Ishikawa (cell line): ENCODE data around the gene PDSS2.

Experiments used
- CEBPB ChIP-seq: IDR thresholded peaks from 2 replicates; pipeline ENCODE4 v1.6.1; 2012
- CREB1 ChIP-seq: IDR thresholded peaks from 2 replicates; pipeline ENCODE4 v1.6.1; 2012; ENCODE audit warnings: low read depth
- EGR1 ChIP-seq: IDR thresholded peaks from 2 replicates; pipeline ENCODE4 v1.6.1; 2012
- EP300 ChIP-seq: IDR thresholded peaks from 2 replicates; pipeline ENCODE4 v1.6.1; 2012; ENCODE audit warnings: borderline replicate concordance
- FOXM1 ChIP-seq: IDR thresholded peaks from 2 replicates; pipeline ENCODE4 v1.6.1; 2012; ENCODE audit warnings: low read depth, borderline replicate concordance
- MAX ChIP-seq: IDR thresholded peaks from 2 replicates; pipeline ENCODE4 v1.6.1; 2012
- NFIC ChIP-seq: IDR thresholded peaks from 2 replicates; pipeline ENCODE4 v1.6.1; 2012
- RAD21 ChIP-seq: IDR thresholded peaks from 2 replicates; pipeline ENCODE4 v1.6.1; 2012; ENCODE audit warnings: low read depth
- REST ChIP-seq: IDR thresholded peaks from 2 replicates; pipeline ENCODE4 v1.6.1; 2012; ENCODE audit warnings: low read depth, mild to moderate bottlenecking
- TAF1 ChIP-seq: IDR thresholded peaks from 2 replicates; pipeline ENCODE4 v1.6.1; 2012; ENCODE audit warnings: low read depth, mild to moderate bottlenecking
- TCF12 ChIP-seq: IDR thresholded peaks from 2 replicates; pipeline ENCODE4 v1.6.1; 2012; ENCODE audit warnings: low read depth
- TEAD4 ChIP-seq: IDR thresholded peaks from 2 replicates; pipeline ENCODE4 v1.6.1; 2012
- USF1 ChIP-seq: IDR thresholded peaks from 2 replicates; pipeline ENCODE4 v1.6.1; 2012
- YY1 ChIP-seq: IDR thresholded peaks from 2 replicates; pipeline ENCODE4 v1.6.1; 2012; ENCODE audit warnings: low read depth
- ZBTB7A ChIP-seq: IDR thresholded peaks from 2 replicates; pipeline ENCODE4 v1.6.1; 2012; ENCODE audit warnings: low read depth

The PDSS2 gene

GRCh38 chr6:107315114-107315513, 144.2 kb downstream of the PDSS2 start:
- TF ChIP-seq USF1 (no peak), EP300 (no peak), MAX (no peak), CEBPB (no peak)

- TF ChIP-seq FOXM1, result no peak
- TF ChIP-seq TEAD4, result no peak
- no peak for TF ChIP-seq EGR1
- TF ChIP-seq TAF1, result no peak
- TF ChIP-seq RAD21, result no peak
- no peak for TF ChIP-seq YY1
- TF ChIP-seq TCF12, result no peak
- TF ChIP-seq REST, result no peak
- no peak for TF ChIP-seq CREB1
- TF ChIP-seq ZBTB7A, result no peak
Measured at GRCh38 chr6:107314531-107314939, 144.8 kb downstream of the PDSS2 start.

- TF ChIP-seq TAF1, result no peak
- TF ChIP-seq TCF12, result no peak
- TF ChIP-seq EP300, result no peak
Measured at GRCh38 chr6:107313776-107314175, 145.6 kb downstream of the PDSS2 start.

GRCh38 chr6:107310362-107310761, 149.0 kb downstream of the PDSS2 start:
- no peak for TF ChIP-seq ZBTB7A
- TF ChIP-seq TEAD4, result no peak
- TF ChIP-seq FOXM1, result no peak
- no peak for TF ChIP-seq MAX
- TF ChIP-seq NFIC, result no peak
- no peak for TF ChIP-seq TCF12
- TF ChIP-seq CREB1, result no peak
- TF ChIP-seq TAF1, result no peak
- TF ChIP-seq YY1, result no peak
- no peak for TF ChIP-seq REST
- no peak for TF ChIP-seq EGR1
- no peak for TF ChIP-seq USF1
- TF ChIP-seq CEBPB, result no peak
- TF ChIP-seq EP300, result no peak

GRCh38 chr6:107308677-107309076, 150.7 kb downstream of the PDSS2 start:
- TF ChIP-seq RAD21 (no peak), USF1 (no peak), ZBTB7A (no peak), MAX (no peak), REST (no peak), TEAD4 (no peak), CREB1 (no peak), NFIC (no peak), EP300 (no peak), TCF12 (no peak), CEBPB (no peak), TAF1 (no peak), FOXM1 (no peak), EGR1 (no peak), YY1 (no peak)
